Amygdala (tissue), 56 donors: ENCODE data around the gene TTYH2.
"Not testable (repeated sequence)": the region's sequence is repeated elsewhere in the genome, so short reads cannot be mapped to it uniquely, and the experiment has no call there.

ENCODE experiments used
- DNase-seq, 56 donors: peaks; one replicate each; lab custom pipeline; 2025; lab: John Stamatoyannopoulos, UW

TTYH2 gene

GRCh38 chr17:74212913-74213791 is at the start of gene TTYH2:
Gene TTYH2, plus strand, starts transcription at chr17:74213571. Its CDS starts 17 bp downstream, at chr17:74213588.
- DNase-seq: peak; percentile 42 to 95 (median 88)

- DNase-seq: no peak
Measured at GRCh38 chr17:74163836-74164235, 49.5 kb upstream of the TTYH2 start.

GRCh38 chr17:74164446-74165045 is 48.8 kb upstream of the TTYH2 start:
- DNase-seq: no peak

- no peak for DNase-seq
Measured at GRCh38 chr17:74165797-74166365, 47.5 kb upstream of the TTYH2 start.

- no peak for DNase-seq
Measured at GRCh38 chr17:74170924-74171323, 42.4 kb upstream of the TTYH2 start.

- no peak for DNase-seq
Measured at GRCh38 chr17:74172700-74173099, 40.7 kb upstream of the TTYH2 start.

- DNase-seq: peak in 44 of 56 donors; percentile 7 to 76 (median 40)
Measured at GRCh38 chr17:74176546-74177001, 36.8 kb upstream of the TTYH2 start.

GRCh38 chr17:74177018-74177450 is 36.3 kb upstream of the TTYH2 start:
- peak in 5 of 56 donors; percentile 15 to 48 (median 41) for DNase-seq

GRCh38 chr17:74179576-74179975 is 33.8 kb upstream of the TTYH2 start:
- DNase-seq: no peak

- no peak for DNase-seq
Measured at GRCh38 chr17:74180336-74180735, 33.0 kb upstream of the TTYH2 start.

- DNase-seq: no peak
Measured at GRCh38 chr17:74181341-74181740, 32.0 kb upstream of the TTYH2 start.

- no peak for DNase-seq
Measured at GRCh38 chr17:74182041-74182723, 31.2 kb upstream of the TTYH2 start.

- no peak for DNase-seq
Measured at GRCh38 chr17:74183411-74183810, 30.0 kb upstream of the TTYH2 start.

GRCh38 chr17:74185571-74186185 is 27.7 kb upstream of the TTYH2 start:
- no peak for DNase-seq

- no peak for DNase-seq
Measured at GRCh38 chr17:74186498-74186897, 26.9 kb upstream of the TTYH2 start.

GRCh38 chr17:74187761-74188160 is 25.6 kb upstream of the TTYH2 start:
- no peak for DNase-seq

GRCh38 chr17:74188687-74189086 is 24.7 kb upstream of the TTYH2 start:
- DNase-seq: not testable (repeated sequence)

- peak in 4 of 56 donors; percentile 3 to 39 (median 24) for DNase-seq
Measured at GRCh38 chr17:74190154-74190553, 23.2 kb upstream of the TTYH2 start.

- no peak for DNase-seq
Measured at GRCh38 chr17:74190807-74191406, 22.5 kb upstream of the TTYH2 start.
